NB4 (cell line): ENCODE results near the gene GNAO1.

Experiments
- CTCF ChIP-seq: IDR thresholded peaks from one replicate; pipeline ENCODE4 v1.5.1; 2012; ENCODE audit warnings: low read depth, low read length
- POLR2A ChIP-seq: IDR thresholded peaks from 2 replicates; pipeline ENCODE4 v1.6.1; 2011; ENCODE audit warnings: mild to moderate bottlenecking; ENCODE audit not compliant: insufficient read length; ENCODE audit errors: extremely low read depth
- TF ChIP-seq, protein P1 (sequence below): IDR thresholded peaks from 2 replicates; pipeline ENCODE4 v1.6.1; 2011; ENCODE audit warnings: low read depth, low read length

DNA sequence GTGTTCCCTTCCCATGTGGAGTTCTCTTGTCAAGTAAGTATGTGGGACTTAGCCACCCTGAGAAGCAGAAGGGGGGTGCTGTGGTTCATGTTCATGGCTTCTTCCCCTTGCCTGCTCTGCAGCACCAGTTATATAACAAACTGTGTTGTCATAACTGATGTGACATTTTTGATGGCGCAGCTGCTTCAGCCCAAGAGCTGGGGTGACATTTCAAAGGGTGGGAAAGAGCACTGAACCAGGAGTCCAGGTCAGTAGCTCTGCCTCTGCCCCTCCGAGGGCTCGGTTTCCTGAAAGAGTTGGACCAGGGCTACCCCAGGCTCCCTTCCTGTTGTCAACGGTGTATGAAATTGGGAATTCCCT is 7.4 kb downstream of the GNAO1 start:
- TF ChIP-seq CTCF, result no peak
- TF ChIP-seq, protein P1, sequence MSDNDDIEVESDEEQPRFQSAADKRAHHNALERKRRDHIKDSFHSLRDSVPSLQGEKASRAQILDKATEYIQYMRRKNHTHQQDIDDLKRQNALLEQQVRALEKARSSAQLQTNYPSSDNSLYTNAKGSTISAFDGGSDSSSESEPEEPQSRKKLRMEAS, result no peak
- TF ChIP-seq POLR2A, result no peak
